Nucleus accumbens (tissue), 56 donors: ENCODE data around the gene BLNK.
A peak's percentile ranks its signal among the peaks of the same experiment; 100 is the strongest.
"Not testable (repeated sequence)": the region's sequence is repeated elsewhere in the genome, so short reads cannot be mapped to it uniquely, and the experiment has no call there.

Experiments
- DNase-seq, 56 donors: peaks; one replicate each; lab custom pipeline; 2025; lab: John Stamatoyannopoulos, UW

The BLNK gene

DNA sequence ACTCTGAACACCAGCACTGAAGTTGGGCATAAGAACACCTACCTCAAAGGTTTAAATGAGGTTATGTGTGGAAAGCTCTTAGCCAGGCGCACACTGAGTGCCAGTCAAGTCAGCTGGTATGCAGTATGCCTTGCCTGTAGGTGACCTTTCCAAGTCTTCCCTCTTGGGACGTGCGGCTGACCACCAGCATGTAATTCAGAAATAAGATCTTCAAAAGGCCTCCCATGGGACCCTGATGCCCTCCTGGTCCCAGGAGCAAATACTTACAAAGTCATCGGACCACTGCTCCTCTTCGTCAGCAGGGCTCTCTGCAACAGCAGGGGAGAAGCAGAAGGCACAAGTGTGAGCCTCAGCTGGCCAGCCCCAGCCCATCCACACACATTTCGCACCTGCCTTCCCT is 40.8 kb downstream of the BLNK start:
- no peak for DNase-seq

DNA sequence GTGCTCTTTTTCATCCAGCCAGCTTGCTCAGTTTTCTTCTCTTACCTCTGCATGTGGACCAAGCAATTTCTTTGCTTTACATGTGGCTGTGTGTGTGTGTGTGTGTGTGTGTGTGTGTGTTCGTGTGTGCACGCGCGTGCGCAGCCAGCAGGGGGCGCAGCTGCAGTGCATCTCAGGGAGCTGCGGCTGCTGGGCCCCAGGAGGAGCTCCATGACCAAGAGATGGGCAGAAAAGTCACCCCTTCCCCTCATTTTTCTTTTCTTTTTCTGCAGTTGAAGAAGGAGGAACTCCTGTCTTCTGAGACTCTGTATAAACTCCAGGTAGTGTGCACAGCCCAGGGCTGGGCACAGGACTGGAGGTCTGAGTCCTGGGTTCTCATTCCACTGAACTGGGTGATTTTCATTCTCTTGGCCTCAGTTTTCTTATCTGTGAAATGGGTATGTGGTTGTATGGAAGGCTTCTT is 41.8 kb downstream of the BLNK start:
- peak in 45 of 56 donors; percentile 2 to 75 (median 20) for DNase-seq

DNA sequence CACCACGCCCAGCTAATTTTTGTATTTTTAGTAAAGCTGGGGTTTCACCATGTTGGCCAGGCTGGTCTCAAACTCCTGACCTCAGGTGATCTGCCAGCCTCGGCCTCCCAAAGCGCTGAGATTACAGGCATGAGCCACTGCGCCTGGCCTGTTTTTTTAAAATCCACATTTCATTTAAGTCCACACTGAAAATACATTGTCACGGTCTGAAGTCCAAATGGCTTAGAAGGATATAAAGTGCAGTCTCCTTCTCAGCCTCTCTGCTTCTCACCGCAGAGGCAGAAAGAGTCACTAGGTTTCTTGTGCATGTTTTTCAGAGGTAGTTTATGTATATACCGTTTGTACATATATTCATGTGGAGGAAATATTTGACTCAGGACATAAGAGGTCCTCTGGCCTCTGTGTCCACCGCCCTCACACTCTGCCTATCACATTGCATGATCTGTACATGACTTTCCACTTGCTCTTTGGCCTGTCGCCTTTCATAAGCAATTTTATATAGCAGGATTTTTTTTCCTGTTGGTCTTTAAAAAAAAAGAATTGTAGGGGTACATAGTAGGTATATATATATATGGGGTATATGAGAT is 42.9 kb downstream of the BLNK start:
- no peak for DNase-seq

DNA sequence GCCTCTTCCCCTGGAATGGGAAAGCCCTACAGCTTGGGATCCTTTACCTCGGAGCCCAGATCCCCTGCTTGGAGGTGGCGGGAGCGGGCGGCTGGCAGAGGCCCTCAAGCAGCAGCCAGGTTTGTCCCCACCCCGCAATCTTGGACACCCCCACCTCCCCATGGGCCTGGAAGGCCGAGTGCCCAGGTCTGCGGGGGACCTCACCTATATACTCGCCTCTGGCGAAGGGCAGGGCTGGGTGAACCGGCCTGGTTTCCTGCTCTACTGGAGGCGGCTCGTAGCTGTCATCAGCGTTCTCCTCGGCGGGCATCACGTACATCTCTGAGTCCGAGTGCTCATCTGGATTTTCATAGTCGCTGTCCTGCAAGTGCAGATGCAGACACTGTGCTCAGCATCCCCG is 44.2 kb downstream of the BLNK start:
- no peak for DNase-seq

DNA sequence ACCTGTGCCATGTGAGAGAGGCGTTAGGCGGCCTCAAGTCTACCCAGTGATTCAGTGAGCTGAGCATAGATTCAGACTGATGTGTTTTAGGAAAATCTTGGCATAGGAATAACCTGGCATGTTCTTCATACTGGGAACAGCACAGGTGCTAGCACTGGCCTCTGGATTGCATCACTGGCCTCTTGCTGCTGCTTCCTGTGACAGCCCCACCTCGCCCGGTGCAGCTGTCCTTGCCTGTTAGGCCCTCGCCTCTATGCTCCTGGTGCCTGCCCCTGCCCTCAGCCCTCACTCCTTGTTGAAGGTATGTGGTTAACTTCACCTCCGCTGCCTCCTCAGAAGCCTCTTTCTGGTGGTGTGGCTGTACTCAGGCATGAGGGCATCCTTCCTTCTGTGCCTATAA is 46.2 kb downstream of the BLNK start:
- DNase-seq, result no peak

DNA sequence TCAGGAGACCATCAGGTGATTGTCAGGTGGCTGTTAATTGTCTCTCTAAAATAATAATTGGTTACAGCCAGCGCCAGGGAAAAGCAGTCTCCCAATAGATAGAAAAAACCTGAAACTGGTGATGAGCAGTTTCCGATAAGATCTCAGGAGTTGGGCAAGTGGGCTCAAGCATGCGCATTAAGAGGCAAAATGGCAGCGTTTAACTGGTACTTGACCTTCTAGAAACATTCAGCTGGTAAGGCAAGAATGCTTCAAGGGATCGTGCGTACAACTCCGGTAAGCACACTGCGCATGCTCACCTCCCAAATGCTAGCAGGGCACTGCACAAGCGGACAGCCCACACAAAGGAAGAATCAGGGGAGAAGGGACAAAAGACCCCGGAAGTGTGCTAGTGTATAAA is 48.5 kb downstream of the BLNK start:
- DNase-seq, result no peak

DNA sequence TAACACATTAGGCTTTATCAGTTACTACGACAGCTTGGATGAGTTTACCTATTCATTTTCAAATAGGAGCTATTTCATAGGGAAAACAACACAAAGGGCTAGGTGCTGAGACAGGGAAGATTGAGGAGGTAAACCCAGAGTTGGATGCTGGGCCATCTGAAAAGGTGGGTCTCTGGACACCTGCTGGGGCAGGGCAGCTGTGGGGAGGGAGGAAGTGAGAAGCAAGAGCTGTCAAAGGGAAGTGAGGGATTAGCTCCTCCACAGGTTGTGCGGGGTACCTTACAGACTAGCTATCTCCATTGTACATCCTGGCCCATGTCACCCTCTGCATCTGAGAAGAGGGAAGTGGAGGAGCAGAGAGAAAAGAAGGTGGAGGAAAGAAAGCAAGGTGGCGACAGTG is 48.9 kb downstream of the BLNK start:
- no peak for DNase-seq

DNA sequence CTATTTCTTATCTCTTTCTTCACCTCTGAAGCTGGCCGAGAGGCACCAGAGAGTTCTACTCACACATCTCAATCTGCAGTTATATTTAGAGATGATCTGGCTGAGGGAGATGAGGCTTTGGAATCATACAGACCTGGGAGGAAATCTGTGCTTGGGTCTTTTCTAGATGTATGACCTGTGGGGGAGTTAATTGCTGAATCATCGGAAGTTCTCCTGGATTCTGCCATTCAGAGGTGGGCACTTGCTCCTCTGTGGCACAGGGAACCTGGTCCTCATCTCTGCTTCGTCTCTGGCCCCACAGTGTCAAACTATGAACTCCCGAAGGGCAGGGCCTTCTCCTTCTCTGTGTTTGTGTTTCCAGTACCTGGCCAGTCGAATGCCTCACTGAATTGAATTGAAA is 52.5 kb downstream of the BLNK start:
- DNase-seq, result no peak

DNA sequence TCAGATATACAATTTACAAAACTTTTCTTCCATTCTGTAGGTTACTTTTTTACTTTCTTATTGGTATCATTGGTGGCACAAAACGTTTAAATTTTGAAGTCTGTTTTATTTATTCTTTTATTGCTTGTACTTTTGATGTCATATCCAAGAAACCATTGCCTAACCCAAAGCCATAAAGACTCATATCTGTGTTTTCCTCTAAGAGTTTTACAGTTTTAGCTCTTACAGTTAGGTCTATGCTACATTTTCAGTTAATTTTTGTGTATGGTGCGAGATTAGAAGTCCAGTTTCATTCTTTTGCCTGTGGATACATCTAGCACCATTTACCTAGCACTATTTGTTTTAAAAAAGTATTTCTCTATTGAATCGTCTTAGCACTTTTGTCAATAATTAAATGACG is 53.7 kb downstream of the BLNK start:
- DNase-seq, result no peak

DNA sequence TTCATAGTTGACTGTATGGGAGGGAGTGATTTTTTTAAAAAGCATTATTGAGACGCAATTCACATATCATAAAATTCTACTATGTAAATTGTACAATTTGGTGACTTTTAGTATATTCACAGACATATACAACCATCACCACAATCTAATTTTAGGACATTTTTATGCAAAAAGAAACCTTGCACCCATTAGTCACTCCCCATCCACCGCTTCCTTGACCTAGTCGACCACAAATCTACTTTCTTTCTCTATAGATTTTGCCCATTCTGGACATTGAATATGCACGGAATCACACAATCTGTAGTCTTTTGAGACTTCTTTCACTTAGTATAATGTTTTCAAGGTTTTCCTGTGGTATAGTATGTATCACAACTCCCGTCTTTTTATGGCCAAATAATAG is 54.6 kb downstream of the BLNK start:
- DNase-seq, result no peak

DNA sequence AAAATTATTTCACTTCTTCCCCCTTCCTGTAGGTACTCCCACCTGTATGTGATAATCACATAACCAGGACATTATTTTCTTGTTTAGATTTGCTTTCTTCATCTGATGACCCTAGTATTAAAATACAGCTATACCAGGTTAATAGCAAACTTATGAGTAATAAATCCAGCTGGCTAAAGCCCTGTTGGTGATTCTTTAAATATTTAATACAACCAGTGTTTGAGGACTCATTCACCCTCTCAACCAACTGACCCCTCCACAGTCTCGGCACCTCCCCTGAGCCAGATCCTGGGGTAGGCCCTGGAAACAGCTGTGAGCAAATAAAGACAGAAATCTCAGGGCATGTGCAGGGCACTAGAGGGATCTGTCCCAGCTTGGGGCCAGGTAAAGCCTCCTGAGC is 58.5 kb downstream of the BLNK start:
- no peak for DNase-seq

DNA sequence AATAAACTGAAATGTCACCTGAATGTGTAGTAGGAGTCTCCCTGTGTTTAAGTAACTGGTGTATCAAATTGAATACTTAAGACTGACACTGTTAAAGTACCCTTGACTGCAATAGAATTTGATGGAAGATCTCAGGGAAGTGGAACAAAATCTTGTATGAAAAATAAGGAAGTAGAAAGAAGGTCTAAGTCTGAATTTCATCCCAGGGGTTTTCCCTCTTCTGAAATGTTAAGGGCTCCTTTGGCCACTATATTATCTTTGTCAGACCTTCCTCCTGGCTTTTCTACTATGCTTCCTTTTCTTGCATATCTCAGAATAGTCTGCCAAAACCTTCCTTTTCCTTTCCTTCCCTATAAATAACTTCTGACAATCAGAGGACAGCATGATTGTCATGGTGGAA is 59.6 kb downstream of the BLNK start:
- no peak for DNase-seq

DNA sequence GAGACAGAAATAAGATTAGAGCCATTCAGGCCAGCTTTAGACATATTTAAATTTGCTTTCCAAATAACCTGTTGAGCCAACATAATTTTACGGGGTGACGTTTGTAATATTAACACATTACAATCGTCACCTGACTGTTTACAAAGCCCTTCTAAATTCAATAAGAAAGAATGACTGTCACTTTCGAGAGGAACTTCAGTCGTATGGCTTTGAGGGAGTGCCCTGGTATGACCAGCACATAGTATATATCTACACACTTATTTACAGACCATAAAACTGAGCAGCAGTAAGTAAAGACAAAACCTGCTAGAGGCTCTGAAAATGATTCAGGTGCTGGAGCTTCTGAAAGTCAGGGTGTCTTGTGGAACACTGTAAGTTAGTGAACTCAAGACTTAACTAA is 62.4 kb downstream of the BLNK start:
- DNase-seq, result no peak

DNA sequence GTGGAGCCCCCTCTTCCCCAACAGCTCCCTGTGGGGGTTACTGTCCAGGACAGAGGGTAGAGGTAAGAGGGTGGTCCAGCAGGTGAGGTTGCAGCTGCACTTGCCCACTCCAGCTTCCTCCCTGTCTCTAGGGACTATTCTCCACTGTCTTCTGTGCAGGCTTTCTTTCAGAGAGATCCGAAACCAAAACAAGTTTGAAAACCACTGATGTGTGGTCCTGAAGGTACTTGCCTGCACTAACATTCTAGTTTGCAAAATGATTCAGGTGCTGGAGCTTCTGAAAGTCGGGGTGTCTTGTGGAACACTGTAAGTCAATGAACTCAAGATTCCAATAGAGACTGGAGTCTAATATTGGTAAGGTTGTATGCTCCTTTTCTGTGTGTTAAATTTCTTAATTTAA is 63.1 kb downstream of the BLNK start:
- no peak for DNase-seq

DNA sequence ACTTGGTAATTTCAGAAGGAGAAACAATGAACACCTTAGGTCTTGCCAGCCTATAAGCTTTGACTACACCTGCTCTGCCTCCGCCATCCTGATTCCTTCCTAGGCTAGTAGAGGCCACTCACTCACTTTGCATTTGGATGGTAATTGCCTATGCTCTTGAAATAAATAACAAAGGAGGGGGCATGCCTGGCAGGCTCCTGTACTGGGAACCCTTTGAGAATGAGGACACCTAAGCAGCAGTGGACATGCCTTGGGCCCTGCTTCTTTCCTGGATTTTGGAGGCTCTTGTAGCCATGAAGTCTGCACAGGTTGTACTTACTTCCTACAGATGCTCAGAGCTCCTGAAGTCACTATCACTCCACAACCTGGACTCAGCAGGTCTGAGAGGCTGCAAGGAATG is 65.8 kb downstream of the BLNK start:
- no peak for DNase-seq

DNA sequence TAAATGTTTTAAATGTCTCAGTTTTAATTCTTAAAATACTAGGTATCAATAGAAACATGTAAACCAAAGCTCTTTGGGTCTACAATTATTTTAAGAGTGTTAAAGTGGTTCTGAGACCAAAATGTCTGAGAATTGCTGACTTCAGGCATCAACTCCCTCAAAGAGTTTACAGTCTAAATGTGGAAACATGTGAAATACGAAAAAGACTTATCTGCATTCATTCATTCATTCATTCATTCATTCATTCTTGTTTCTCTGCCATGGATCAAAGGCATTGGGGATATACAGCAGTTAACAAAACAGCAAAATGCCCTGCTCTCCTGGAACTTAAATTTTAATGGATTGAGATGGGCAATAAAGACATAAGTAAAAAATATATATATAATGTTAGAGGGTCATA is 69.8 kb downstream of the BLNK start:
- DNase-seq, result no peak

DNA sequence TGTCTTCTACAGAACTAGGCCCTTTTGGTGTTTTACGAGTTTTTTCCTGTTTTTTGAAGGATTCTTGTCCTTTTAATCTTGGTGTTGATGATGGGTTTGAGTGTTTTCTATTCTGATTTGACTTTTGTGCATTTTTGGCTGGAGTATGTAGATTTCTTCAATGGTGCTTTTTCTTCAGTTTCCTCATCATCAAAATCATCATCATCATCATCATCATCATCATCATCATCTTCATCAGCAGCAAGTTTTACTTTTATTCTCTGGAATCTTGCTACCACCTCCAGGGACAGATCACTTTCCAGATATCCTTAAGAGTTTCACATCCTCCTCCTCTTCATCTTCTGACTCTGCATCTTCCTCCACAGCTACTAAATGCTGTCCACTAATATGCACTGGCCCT is 81.9 kb downstream of the BLNK start:
- not testable (repeated sequence) for DNase-seq

DNA sequence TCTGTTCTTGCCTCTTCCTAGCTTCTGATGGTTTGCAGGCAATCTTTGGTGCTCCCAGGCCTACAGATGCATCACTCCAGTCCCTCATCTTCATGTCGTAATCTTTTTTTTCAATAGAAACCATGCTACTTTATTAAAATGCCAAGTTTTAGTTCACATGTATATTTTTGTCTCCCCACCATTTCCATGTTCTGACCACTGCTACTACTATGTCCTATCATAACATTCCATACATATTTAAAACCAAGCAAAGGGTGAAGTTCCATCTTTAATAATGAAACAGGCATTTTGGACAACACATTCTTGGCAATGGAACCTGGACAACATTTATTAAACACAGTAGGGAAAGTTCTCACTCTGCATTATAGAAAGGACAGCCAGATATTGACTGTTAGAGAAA is 82.5 kb downstream of the BLNK start:
- DNase-seq, result no peak

DNA sequence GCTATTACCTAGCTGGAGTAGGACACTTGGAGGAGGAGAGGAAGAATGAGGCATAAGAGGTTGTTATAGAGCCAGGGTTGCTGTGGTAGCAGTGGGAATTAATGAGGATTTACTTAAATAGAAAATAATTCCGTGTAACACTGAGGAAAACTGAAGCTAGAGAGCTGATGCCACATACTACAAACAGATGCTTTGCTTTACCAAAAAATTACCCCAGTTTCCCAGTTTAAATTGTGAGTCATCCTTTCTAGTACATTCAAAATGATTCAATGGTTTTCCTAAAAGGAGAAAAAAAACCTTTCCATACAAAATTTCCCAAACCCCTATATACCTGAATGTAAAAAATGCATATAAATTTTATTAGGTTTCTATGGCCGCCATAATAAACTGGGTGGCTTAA is 82.9 kb downstream of the BLNK start:
- DNase-seq, result no peak

DNA sequence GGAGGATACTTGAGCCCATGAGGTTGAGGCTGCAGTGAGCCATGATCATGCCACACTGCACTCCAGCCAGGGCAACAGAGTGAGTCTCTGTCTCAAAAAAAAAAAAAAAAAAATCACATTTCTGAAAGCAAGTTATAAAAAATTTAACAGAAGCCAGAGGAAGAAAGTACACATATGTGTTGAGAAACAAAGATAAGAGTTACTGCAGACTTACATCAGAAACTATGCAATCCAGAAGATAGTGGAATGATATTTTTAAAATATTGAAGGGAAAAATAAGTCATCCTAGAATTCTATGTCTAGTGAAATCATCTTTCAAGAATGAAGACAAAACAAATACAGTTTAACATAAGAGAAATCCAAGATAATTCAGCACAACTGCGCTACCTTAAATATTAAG is 94.4 kb downstream of the BLNK start:
- DNase-seq, result no peak

DNA sequence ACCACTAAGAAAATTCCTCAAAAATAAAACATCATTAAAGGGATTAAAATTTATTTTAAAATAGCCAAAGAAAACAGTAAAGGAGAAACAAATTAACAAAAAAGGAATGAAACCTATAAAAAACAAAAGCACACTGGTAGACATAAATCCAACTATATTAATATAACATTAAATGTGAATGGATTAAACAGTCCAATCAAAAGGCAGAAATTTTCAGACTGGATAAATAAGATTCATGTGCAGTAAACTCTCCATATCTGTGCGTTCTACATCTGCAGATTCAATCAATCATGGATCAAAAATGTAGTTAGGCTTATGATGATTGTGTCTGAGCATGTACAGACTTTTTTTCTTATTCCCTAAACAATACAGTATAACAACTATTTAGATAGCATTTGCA is 98.7 kb downstream of the BLNK start:
- no peak for DNase-seq

DNA sequence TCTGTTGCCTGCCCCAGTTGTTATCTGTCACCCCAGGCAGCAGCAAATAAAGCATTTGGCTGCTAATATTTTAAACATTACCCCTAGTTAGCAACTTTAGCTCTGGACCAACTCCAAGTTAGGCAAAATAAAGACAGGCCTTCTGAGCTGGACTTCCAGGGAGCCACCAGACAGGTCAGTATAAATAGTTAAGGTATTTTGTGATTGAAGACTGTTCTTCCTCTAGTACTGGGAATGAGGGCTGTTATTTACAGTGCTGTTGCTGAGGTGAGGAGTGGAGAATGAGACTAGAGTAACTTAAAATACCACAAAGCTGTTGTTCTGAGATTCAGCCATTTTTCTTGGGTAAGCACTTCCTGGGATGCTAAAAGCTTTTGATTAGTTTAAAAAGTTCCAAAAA is 101.1 kb downstream of the BLNK start:
- DNase-seq, result no peak

DNA sequence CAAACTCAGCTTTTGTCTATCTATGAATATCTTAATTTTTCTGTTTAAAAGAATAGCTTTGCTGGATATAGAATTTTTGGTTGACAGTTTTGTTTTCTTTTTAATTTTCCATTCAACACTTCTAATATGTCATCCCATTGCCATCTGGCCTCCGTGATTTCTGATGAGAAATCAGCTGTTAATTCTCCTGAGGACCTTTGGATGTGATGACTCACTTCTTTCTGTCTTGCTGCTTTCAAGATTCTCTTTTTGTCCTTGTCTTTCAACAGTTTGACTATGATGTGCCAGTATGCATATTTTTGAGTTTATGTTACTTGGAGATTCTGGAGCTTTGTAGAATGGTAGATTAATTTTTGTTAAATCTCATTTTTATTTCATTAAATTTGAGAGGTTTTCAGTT is 102.8 kb downstream of the BLNK start:
- DNase-seq, result no peak
